GM19468 (cell line): ENCODE data around the gene USH2A.
"Not testable (repeated sequence)": the region's sequence is repeated elsewhere in the genome, so short reads cannot be mapped to it uniquely, and the experiment has no call there.

Experiments used
- ATAC-seq: cut with Tn5 transposase; IDR thresholded peaks from one replicate; pipeline ENCODE4 v1.9.1; 2021; ENCODE audit warnings: mild to moderate bottlenecking, moderate library complexity, moderate number of reproducible peaks; ENCODE audit not compliant: unreplicated experiment; ENCODE audit errors: extremely low read depth

USH2A gene

GRCh38 chr1:216390956-216391355, 32.3 kb downstream of the USH2A start:
- ATAC-seq = no peak

- ATAC-seq = no peak
Measured at GRCh38 chr1:216389774-216390173, 33.5 kb downstream of the USH2A start.

- ATAC-seq = no peak
Measured at GRCh38 chr1:216388558-216388957, 34.7 kb downstream of the USH2A start.

- no peak for ATAC-seq
Measured at GRCh38 chr1:216387782-216388181, 35.5 kb downstream of the USH2A start.

GRCh38 chr1:216379441-216379840, 43.8 kb downstream of the USH2A start:
- ATAC-seq = no peak

GRCh38 chr1:216368249-216368648, 55.0 kb downstream of the USH2A start:
- no peak for ATAC-seq

GRCh38 chr1:216366979-216367378, 56.3 kb downstream of the USH2A start:
- no peak for ATAC-seq

GRCh38 chr1:216356945-216357344, 66.3 kb downstream of the USH2A start:
- no peak for ATAC-seq

- no peak for ATAC-seq
Measured at GRCh38 chr1:216350186-216350585, 73.1 kb downstream of the USH2A start.

GRCh38 chr1:216346526-216346925, 76.7 kb downstream of the USH2A start:
- ATAC-seq = no peak

GRCh38 chr1:216340542-216340941, 82.7 kb downstream of the USH2A start:
- not testable (repeated sequence) for ATAC-seq

GRCh38 chr1:216332462-216332861, 90.8 kb downstream of the USH2A start:
- ATAC-seq = no peak

- no peak for ATAC-seq
Measured at GRCh38 chr1:216332003-216332402, 91.2 kb downstream of the USH2A start.

- no peak for ATAC-seq
Measured at GRCh38 chr1:216331211-216331610, 92.0 kb downstream of the USH2A start.

GRCh38 chr1:216330262-216330661, 93.0 kb downstream of the USH2A start:
- no peak for ATAC-seq

- no peak for ATAC-seq
Measured at GRCh38 chr1:216325946-216326345, 97.3 kb downstream of the USH2A start.

- ATAC-seq = no peak
Measured at GRCh38 chr1:216325336-216325735, 97.9 kb downstream of the USH2A start.

- no peak for ATAC-seq
Measured at GRCh38 chr1:216323344-216323743, 99.9 kb downstream of the USH2A start.

GRCh38 chr1:216314379-216315095, 108.7 kb downstream of the USH2A start:
- ATAC-seq = no peak

GRCh38 chr1:216310776-216311175, 112.5 kb downstream of the USH2A start:
- no peak for ATAC-seq

- no peak for ATAC-seq
Measured at GRCh38 chr1:216306830-216307229, 116.4 kb downstream of the USH2A start.

- ATAC-seq = no peak
Measured at GRCh38 chr1:216303690-216304089, 119.6 kb downstream of the USH2A start.
